Aorta (tissue), 5 donors: Measurements from ENCODE around the gene GLRX3. TPM values are rescaled to one million over a fixed set of nuclear protein-coding genes. Genes with fewer than 3 reads are reported as not detected.

ENCODE experiments used
- ATAC-seq: fragments of 200-7000 bp; cut with Tn5 transposase; one replicate; pipeline ENCODE4 v1.9.1; 2022; ENCODE audit warnings: moderate library complexity; ENCODE audit not compliant: low FRiP score
- DNase-seq, 2 donors: peaks; one replicate each; pipeline ENCODE4 v3.0.0-alpha.2; 2020
- H3K27ac ChIP-seq, 2 donors: one replicate each; pipeline ENCODE4 v1.5.1; 2013; ENCODE audit warnings: low read length in 2 of 2, mild to moderate bottlenecking in 2 of 2, moderate library complexity in 2 of 2, control low read depth in 1 of 2, inconsistent platforms in 1 of 2, low read depth in 1 of 2
- H3K27me3 ChIP-seq, 2 donors: one replicate each; pipeline ENCODE4 v1.6.1; 2013; ENCODE audit warnings: control low read depth in 1 of 2, low read length in 1 of 2, mild to moderate bottlenecking in 1 of 2, moderate library complexity in 1 of 2; ENCODE audit not compliant: insufficient read depth in 2 of 2, control insufficient read depth in 1 of 2
- H3K36me3 ChIP-seq, 2 donors: one replicate each; pipeline ENCODE4 v1.6.1; 2013; ENCODE audit warnings: control low read depth in 1 of 2, low read length in 1 of 2, mild to moderate bottlenecking in 1 of 2; ENCODE audit not compliant: insufficient read depth in 2 of 2, control insufficient read depth in 1 of 2
- H3K4me1 ChIP-seq, 2 donors: one replicate each; pipeline ENCODE4 v1.6.1; 2013; ENCODE audit warnings: low read length in 2 of 2, control low read depth in 1 of 2, mild to moderate bottlenecking in 1 of 2, moderate library complexity in 1 of 2; ENCODE audit not compliant: insufficient read depth in 2 of 2, control insufficient read depth in 1 of 2
- H3K4me3 ChIP-seq, 2 donors: one replicate each; pipeline ENCODE4 v1.5.1; 2013; ENCODE audit warnings: low read length in 2 of 2, control low read depth in 1 of 2, mild to moderate bottlenecking in 1 of 2
- H3K9me3 ChIP-seq: one replicate; pipeline ENCODE4 v1.6.1; 2013; ENCODE audit warnings: mild to moderate bottlenecking, low read length; ENCODE audit not compliant: control insufficient read depth
- WGBS, 2 donors: extraction: QIAGEN DNeasy Blood & Tissue Kit; methylation state at CpG; one replicate each; pipeline ENCODE4 v1.1.7; 2013; 5-methylcytosine and 5-hydroxymethylcytosine counted together
- intact Hi-C, 2 donors: fragments of 100-400 bp; cut with DNase I; formaldehyde crosslinking; loops; one replicate each; pipeline versions ENCODE4 v1.14.2 to v1.15.0; 2022
- polyA plus RNA-seq, 2 donors: library from polyadenylated mRNA; stranded (reverse); fragments of 200-250 nt; gene quantifications; one replicate each; pipeline ENCODE4 v1.2.3, GENCODE V29; 2013
- total RNA-seq, 2 donors: library from RNA; stranded (reverse); fragmentation: NEBNext Ultra II Directional; extraction: Animal tissue kit (Norgen Biotek cat#: 25700); gene quantifications; one replicate each; pipeline ENCODE4 v1.2.1, GENCODE V29; 2021
- donor health status: healthy with polysubstance abuse.
- donor health status: Bipolar disorder and iron deficiency.
- donor health status: DM: no; HTN: no; CAD: no.
- donor health status: DM: no; HTN: no; CAD: no.
- donor health status: DM: yes; HTN: yes; CAD: no.

GLRX3 gene
- total and polyA plus RNA-seq, 4 donors = 47.1 to 95.3 (median 54.1) TPM

DNA sequence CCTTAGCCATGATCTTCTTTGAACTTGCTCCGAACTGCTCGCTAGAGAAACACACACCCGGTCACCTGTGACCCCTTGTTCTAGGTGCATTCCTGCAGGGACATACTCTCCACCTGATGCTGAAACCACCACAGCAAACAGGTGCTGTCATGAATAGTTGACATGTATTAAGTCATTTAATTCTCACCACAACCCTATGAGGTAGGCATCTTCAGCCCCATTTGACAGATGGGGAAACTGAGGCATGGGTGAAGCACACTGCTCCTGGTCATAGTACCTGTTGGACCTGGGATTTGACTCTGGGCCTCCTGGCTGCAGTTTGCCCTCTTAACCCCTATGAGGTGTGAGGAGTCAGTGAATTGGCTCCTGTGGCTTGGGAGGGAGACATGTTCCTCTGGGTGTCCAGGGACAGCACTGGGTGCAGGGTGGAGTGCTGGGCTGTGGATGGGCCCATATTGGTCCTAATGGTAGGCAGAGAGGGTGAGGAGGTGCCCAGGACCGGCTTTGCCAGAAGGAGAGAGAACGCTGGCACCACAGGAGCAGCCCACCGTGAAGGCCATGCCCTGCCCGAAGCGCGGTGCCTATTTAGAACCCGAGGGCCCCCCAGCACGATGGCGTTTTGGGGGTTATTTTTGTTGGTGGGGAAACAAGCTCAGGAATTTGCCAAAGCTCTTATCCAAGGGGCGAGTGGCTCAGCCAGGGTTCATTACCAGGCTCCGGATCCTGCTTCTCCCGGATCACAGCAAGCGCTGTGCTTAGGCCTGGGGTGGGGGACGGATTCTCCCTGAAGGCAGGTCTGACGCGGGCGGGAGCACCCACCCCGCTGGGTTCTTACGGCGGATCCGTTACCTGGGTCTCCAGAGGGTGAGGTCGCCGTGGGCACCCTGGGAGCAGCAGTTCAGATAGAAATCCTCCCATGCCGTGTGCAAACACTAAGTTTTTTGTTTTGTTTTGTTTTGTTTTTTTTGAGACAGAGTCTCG is 52.3 kb downstream of the GLRX3 start:
- Histone ChIP-seq H3K4me1 (no peaks in the 10 kb centered on the region), H3K27ac (no peak overlapping the region), H3K27me3 (no peaks in the 10 kb centered on the region), H3K36me3 (peaks cover 0 to 4% of the 10 kb centered on the region in 2 donors), H3K4me3 (no peak overlapping the region), H3K9me3 (no peaks in the 10 kb centered on the region)
- WGBS, 2 donors = 89 to 93% methylated on average over 28 of the region's 28 CpGs
- DNase-seq (no peak), ATAC-seq (no peak)
- intact Hi-C loops = loop anchor here in 1 of 2 donors (10.0 kb wide), 1 partner anchor 1596 kb away; no protein-coding TSS in a partner anchor

- Histone ChIP-seq H3K9me3 (no peaks in the 10 kb centered on the region), H3K27me3 (no peaks in the 10 kb centered on the region), H3K4me3 (no peak overlapping the region), H3K27ac (no peak overlapping the region), H3K36me3 (peaks cover 0 to 2% of the 10 kb centered on the region in 2 donors), H3K4me1 (no peaks in the 10 kb centered on the region)
- DNase-seq (peak in 1 of 2 donors; percentile 76), ATAC-seq (peak; percentile 10)
- 78 to 80% methylated on average over 24 to 25 of the region's 25 CpGs for WGBS, 2 donors
- intact Hi-C loops = loop anchor here (5.0 to 10.0 kb wide), 2 partner anchors 1595 to 1598 kb away; no protein-coding TSS in a partner anchor
Measured at GRCh38 chr10:130189608-130190054, 53.4 kb downstream of the GLRX3 start.

DNA sequence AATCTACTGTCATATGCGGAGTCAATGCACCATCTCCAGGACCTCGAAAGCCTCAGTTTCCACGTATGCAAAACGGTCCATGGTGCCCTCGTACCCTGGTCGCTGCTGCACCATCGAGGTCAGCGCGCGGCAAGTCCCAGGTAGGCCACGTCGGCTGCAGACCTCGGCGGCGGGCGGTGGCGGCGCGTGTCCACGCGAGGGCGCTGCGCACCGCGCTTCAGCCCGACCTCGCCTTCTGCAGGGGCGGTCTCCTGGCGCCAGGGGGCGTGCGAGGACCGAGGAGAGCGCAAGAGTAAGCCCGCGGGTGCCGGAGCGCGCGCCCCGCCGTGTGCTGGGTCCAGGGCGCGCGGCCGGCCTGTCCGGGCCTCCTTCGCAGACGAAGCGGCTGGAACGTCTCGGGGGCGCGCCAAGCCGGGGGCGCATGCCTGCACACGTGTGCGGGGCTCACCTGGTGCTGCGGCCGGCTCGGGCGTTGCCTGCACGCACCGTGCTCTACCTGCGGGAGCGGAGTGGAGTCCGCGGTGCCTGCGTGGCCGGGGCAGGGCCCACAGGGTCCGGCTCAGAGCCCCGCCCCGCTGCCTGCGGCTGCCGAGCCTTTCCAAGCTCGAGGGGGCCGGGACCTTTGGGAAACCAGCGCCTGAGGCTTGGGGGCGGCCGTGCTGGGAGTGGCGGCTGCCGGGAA is 54.0 kb downstream of the GLRX3 start:
- DNase-seq (peak; percentile 91 to 97), ATAC-seq (peak; percentile 93)
- intact Hi-C loops = loop anchor here in 1 of 2 donors (5.0 kb wide), 1 partner anchor 1597 kb away; no protein-coding TSS in a partner anchor
- no peaks in the 10 kb centered on the region for H3K4me1 ChIP-seq
- no peaks in the 10 kb centered on the region for H3K9me3 ChIP-seq
- no peaks in the 10 kb centered on the region for H3K27me3 ChIP-seq
- H3K27ac ChIP-seq = no peak overlapping the region
- WGBS, 2 donors = 1% methylated on average over 63 to 81 of the region's 81 CpGs
- H3K4me3 ChIP-seq = peak overlapping the region; percentile 9 to 23
- H3K36me3 ChIP-seq = peaks cover 0 to 2% of the 10 kb centered on the region in 2 donors

DNA sequence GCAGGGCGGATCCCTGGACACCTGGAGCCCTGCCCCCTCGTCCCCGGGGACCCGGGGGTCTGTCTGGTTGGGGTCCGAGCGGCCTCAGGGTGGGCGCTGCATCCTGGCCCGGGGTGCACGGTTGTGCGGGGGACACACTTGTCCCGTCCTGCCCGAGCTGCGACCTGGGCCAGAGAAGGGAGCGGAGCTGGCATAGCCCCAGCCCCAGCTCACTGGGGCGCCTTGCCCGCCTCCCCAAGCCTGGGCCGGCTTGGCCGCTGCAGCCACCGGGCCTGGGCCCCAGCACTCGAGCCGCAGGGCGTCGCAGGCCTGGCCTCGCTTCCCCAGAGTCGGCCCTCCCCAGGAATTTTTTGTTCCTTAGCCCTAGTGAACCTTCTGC is 54.5 kb downstream of the GLRX3 start:
- Histone ChIP-seq H3K4me3 (peak overlapping the region; percentile 9 to 23), H3K9me3 (no peaks in the 10 kb centered on the region), H3K27me3 (no peaks in the 10 kb centered on the region), H3K27ac (no peak overlapping the region), H3K36me3 (no peaks in the 10 kb centered on the region), H3K4me1 (no peaks in the 10 kb centered on the region)
- intact Hi-C loops = loop anchor here in 1 of 2 donors (5.0 kb wide), 1 partner anchor 1597 kb away; no protein-coding TSS in a partner anchor
- WGBS, 2 donors = 4 to 8% methylated on average over 15 to 25 of the region's 25 CpGs
- ATAC-seq (no peak), DNase-seq (no peak)

- peak in 1 of 2 donors; percentile 69 for DNase-seq
- intact Hi-C loops = loop anchor here in 1 of 2 donors (5.0 kb wide), 1 partner anchor 1596 kb away; no protein-coding TSS in a partner anchor
- ATAC-seq = no peak
Measured at GRCh38 chr10:130191380-130191779, 55.2 kb downstream of the GLRX3 start.

DNA sequence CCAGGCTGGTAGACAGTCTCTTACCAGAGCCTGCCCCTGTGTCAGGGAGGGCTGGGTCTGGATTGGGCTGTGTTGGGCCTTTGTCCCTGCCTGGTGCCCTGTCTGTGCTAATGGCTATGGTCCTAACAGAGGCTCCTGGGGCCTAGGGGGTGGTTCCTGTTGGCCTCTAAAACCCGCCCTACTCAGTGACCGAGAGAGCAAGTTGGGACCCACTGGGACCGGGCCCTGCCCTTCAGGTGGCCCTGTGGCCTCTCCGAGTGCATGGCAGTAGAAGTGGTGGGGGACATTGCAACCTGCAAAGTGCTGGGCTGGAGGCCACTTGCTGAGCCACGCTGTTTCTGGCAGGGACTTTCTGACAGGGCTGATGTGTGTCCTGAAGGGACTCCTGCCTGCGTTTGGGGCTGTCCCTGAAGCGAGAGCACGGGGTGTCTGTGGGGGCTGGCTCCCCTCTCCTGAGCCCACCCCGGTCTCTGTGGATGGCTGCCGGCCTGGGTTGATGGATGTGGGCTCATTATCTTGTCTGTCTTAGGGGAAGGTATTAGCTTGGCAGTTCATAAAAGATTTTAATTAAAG is 56.2 kb downstream of the GLRX3 start:
- DNase-seq (peak in 1 of 2 donors; percentile 58), ATAC-seq (no peak)
- no peaks in the 10 kb centered on the region for H3K27me3 ChIP-seq
- H3K9me3 ChIP-seq = no peaks in the 10 kb centered on the region
- H3K4me1 ChIP-seq = no peaks in the 10 kb centered on the region
- 91 to 93% methylated on average over 10 of the region's 10 CpGs for WGBS, 2 donors
- H3K27ac ChIP-seq = no peak overlapping the region
- intact Hi-C loops = loop anchor here in 1 of 2 donors (5.0 kb wide), 1 partner anchor 1595 kb away; no protein-coding TSS in a partner anchor
- H3K36me3 ChIP-seq = no peaks in the 10 kb centered on the region
- H3K4me3 ChIP-seq = no peak overlapping the region

More at GRCh38 chr10:130191380-130191779, 55.2 kb downstream of the GLRX3 start:
- H3K27me3 ChIP-seq = no peaks in the 10 kb centered on the region
- H3K36me3 ChIP-seq = no peaks in the 10 kb centered on the region
- WGBS, 2 donors = 90 to 92% methylated on average over 22 of the region's 22 CpGs
- no peak overlapping the region for H3K4me3 ChIP-seq
- no peaks in the 10 kb centered on the region for H3K4me1 ChIP-seq
- no peaks in the 10 kb centered on the region for H3K9me3 ChIP-seq
- H3K27ac ChIP-seq = no peak overlapping the region

- Histone ChIP-seq H3K4me1 (no peaks in the 10 kb centered on the region), H3K27me3 (no peaks in the 10 kb centered on the region), H3K4me3 (no peak overlapping the region), H3K36me3 (no peaks in the 10 kb centered on the region), H3K9me3 (no peaks in the 10 kb centered on the region), H3K27ac (no peak overlapping the region)
- intact Hi-C loops = loop anchor here in 1 of 2 donors (5.0 kb wide), 1 partner anchor 1594 kb away; no protein-coding TSS in a partner anchor
- DNase-seq (no peak), ATAC-seq (no peak)
- 89 to 90% methylated on average over 5 of the region's 5 CpGs for WGBS, 2 donors
Measured at GRCh38 chr10:130193033-130193432, 56.8 kb downstream of the GLRX3 start.
